Activated naive CD8-positive, alpha-beta T cell treated with anti-CD3 and anti-CD28 coated beads for 36 hours (primary cell): ENCODE data around the gene SERPINA4. TPM values are rescaled to one million over a fixed set of nuclear protein-coding genes. Genes with fewer than 3 reads are reported as not detected.

Experiments
- DNase-seq: peaks from one replicate; pipeline ENCODE4 v3.0.0; 2021
- H3K27ac Mint-ChIP-seq: one replicate; pipeline ENCODE4 v1.8.0; 2022; ENCODE audit warnings: mild to moderate bottlenecking, moderate library complexity, mixed read lengths
- H3K27me3 Mint-ChIP-seq: one replicate; pipeline ENCODE4 v1.8.0; 2022; ENCODE audit warnings: mild to moderate bottlenecking, mixed read lengths
- H3K36me3 Mint-ChIP-seq: one replicate; pipeline ENCODE4 v1.8.0; 2021; ENCODE audit warnings: mild to moderate bottlenecking, mixed read lengths
- H3K4me1 Mint-ChIP-seq: one replicate; pipeline ENCODE4 v1.8.0; 2021; ENCODE audit warnings: mixed read lengths
- H3K4me3 Mint-ChIP-seq: one replicate; pipeline ENCODE4 v1.8.0; 2022; ENCODE audit warnings: mild to moderate bottlenecking, moderate library complexity, mixed read lengths
- H3K9me3 Mint-ChIP-seq: one replicate; pipeline ENCODE4 v1.8.0; 2022; ENCODE audit warnings: mixed read lengths
- total RNA-seq, 2 experiments: library from RNA; stranded (reverse); gene quantifications; one replicate each; pipeline ENCODE4 v1.2.3, GENCODE V29; 2021

The SERPINA4 gene
- total RNA-seq, 2 experiments from 2014 or later: not detected

- no peak overlapping the region for H3K4me3 Mint-ChIP-seq
- H3K36me3 Mint-ChIP-seq: no peaks in the 10 kb centered on the region
- H3K9me3 Mint-ChIP-seq: peaks cover 2% of the 10 kb centered on the region
- peaks cover 22% of the 10 kb centered on the region for H3K27me3 Mint-ChIP-seq
- H3K4me1 Mint-ChIP-seq: no peaks in the 10 kb centered on the region
- no peak for DNase-seq
- H3K27ac Mint-ChIP-seq: no peak overlapping the region
Observed at GRCh38 chr14:94538070-94538740, 23.0 kb upstream of the SERPINA4 start.

GRCh38 chr14:94539181-94539580 is 22.1 kb upstream of the SERPINA4 start:
- Mint-ChIP-seq H3K27me3 (peaks cover 19% of the 10 kb centered on the region), H3K4me3 (no peak overlapping the region), H3K9me3 (no peaks in the 10 kb centered on the region), H3K27ac (no peak overlapping the region), H3K4me1 (no peaks in the 10 kb centered on the region), H3K36me3 (no peaks in the 10 kb centered on the region)
- DNase-seq: no peak

- DNase-seq: no peak
- H3K4me1 Mint-ChIP-seq: no peaks in the 10 kb centered on the region
- H3K4me3 Mint-ChIP-seq: no peak overlapping the region
- H3K9me3 Mint-ChIP-seq: no peaks in the 10 kb centered on the region
- H3K27me3 Mint-ChIP-seq: peaks cover 19% of the 10 kb centered on the region
- H3K36me3 Mint-ChIP-seq: no peaks in the 10 kb centered on the region
- no peak overlapping the region for H3K27ac Mint-ChIP-seq
Observed at GRCh38 chr14:94540031-94540794, 21.0 kb upstream of the SERPINA4 start.

GRCh38 chr14:94541234-94541975 is 19.8 kb upstream of the SERPINA4 start:
- Mint-ChIP-seq H3K36me3 (no peaks in the 10 kb centered on the region), H3K27ac (no peak overlapping the region), H3K4me3 (no peak overlapping the region), H3K9me3 (no peaks in the 10 kb centered on the region), H3K4me1 (no peaks in the 10 kb centered on the region), H3K27me3 (peaks cover 26% of the 10 kb centered on the region)
- DNase-seq: no peak

- Mint-ChIP-seq H3K27me3 (peaks cover 26% of the 10 kb centered on the region), H3K36me3 (no peaks in the 10 kb centered on the region), H3K4me3 (no peak overlapping the region), H3K27ac (no peak overlapping the region), H3K9me3 (no peaks in the 10 kb centered on the region), H3K4me1 (no peaks in the 10 kb centered on the region)
- no peak for DNase-seq
Observed at GRCh38 chr14:94542111-94542810, 19.0 kb upstream of the SERPINA4 start.

- Mint-ChIP-seq H3K4me1 (no peaks in the 10 kb centered on the region), H3K27me3 (peaks cover 24% of the 10 kb centered on the region), H3K36me3 (no peaks in the 10 kb centered on the region), H3K4me3 (no peak overlapping the region), H3K9me3 (no peaks in the 10 kb centered on the region), H3K27ac (no peak overlapping the region)
- no peak for DNase-seq
Observed at GRCh38 chr14:94542811-94543440, 18.3 kb upstream of the SERPINA4 start.

- no peaks in the 10 kb centered on the region for H3K36me3 Mint-ChIP-seq
- DNase-seq: no peak
Observed at GRCh38 chr14:94543449-94544124, 17.7 kb upstream of the SERPINA4 start.

GRCh38 chr14:94544726-94545125 is 16.5 kb upstream of the SERPINA4 start:
- no peaks in the 10 kb centered on the region for H3K36me3 Mint-ChIP-seq
- H3K27ac Mint-ChIP-seq: no peak overlapping the region
- H3K4me1 Mint-ChIP-seq: no peaks in the 10 kb centered on the region
- H3K9me3 Mint-ChIP-seq: no peaks in the 10 kb centered on the region
- H3K27me3 Mint-ChIP-seq: peaks cover 15% of the 10 kb centered on the region
- H3K4me3 Mint-ChIP-seq: no peak overlapping the region
- DNase-seq: no peak

More at GRCh38 chr14:94543449-94544124, 17.7 kb upstream of the SERPINA4 start:
- Mint-ChIP-seq H3K27ac (no peak overlapping the region), H3K9me3 (no peaks in the 10 kb centered on the region), H3K4me3 (no peak overlapping the region), H3K4me1 (no peaks in the 10 kb centered on the region), H3K27me3 (peaks cover 17% of the 10 kb centered on the region)

GRCh38 chr14:94545131-94545841 is 16.0 kb upstream of the SERPINA4 start:
- H3K4me1 Mint-ChIP-seq: no peaks in the 10 kb centered on the region
- H3K27ac Mint-ChIP-seq: no peak overlapping the region
- no peak for DNase-seq
- H3K4me3 Mint-ChIP-seq: no peak overlapping the region
- no peaks in the 10 kb centered on the region for H3K9me3 Mint-ChIP-seq
- H3K27me3 Mint-ChIP-seq: peaks cover 20% of the 10 kb centered on the region
- no peaks in the 10 kb centered on the region for H3K36me3 Mint-ChIP-seq

- Mint-ChIP-seq H3K36me3 (no peaks in the 10 kb centered on the region), H3K27ac (no peak overlapping the region), H3K4me1 (no peaks in the 10 kb centered on the region), H3K4me3 (no peak overlapping the region), H3K9me3 (no peaks in the 10 kb centered on the region), H3K27me3 (peaks cover 31% of the 10 kb centered on the region)
- DNase-seq: no peak
Observed at GRCh38 chr14:94547151-94547680, 14.0 kb upstream of the SERPINA4 start.

GRCh38 chr14:94547726-94548125 is 13.5 kb upstream of the SERPINA4 start:
- H3K36me3 Mint-ChIP-seq: no peaks in the 10 kb centered on the region
- H3K4me1 Mint-ChIP-seq: no peaks in the 10 kb centered on the region
- no peak overlapping the region for H3K4me3 Mint-ChIP-seq

GRCh38 chr14:94548131-94548998 is 12.9 kb upstream of the SERPINA4 start:
- DNase-seq: no peak
- no peak overlapping the region for H3K27ac Mint-ChIP-seq
- no peaks in the 10 kb centered on the region for H3K36me3 Mint-ChIP-seq
- H3K4me1 Mint-ChIP-seq: no peaks in the 10 kb centered on the region
- peaks cover 42% of the 10 kb centered on the region for H3K27me3 Mint-ChIP-seq
- H3K4me3 Mint-ChIP-seq: no peak overlapping the region
- H3K9me3 Mint-ChIP-seq: no peaks in the 10 kb centered on the region

More at GRCh38 chr14:94547726-94548125, 13.5 kb upstream of the SERPINA4 start:
- Mint-ChIP-seq H3K27ac (no peak overlapping the region), H3K27me3 (peaks cover 36% of the 10 kb centered on the region), H3K9me3 (no peaks in the 10 kb centered on the region)
- no peak for DNase-seq
